Activated T-helper 17 cell treated with anti-CD3 and anti-CD28 coated beads, Interleukin-2, amount 50 U/mL, for 72 hours (primary cell): Measurements from ENCODE around the gene SGSH. TPM values are rescaled to one million over a fixed set of nuclear protein-coding genes. Genes with fewer than 3 reads are reported as not detected.

Experiments used
- ATAC-seq: fragments of 150-1000 bp; cut with Tn5 transposase; replicated peaks from 2 replicates; pipeline ENCODE4 v1.10.0; 2021; ENCODE audit warnings: mild to moderate bottlenecking, moderate library complexity
- H3K27ac Mint-ChIP-seq: one replicate; pipeline ENCODE4 v1.8.0; 2022; ENCODE audit warnings: mixed read lengths
- H3K27me3 Mint-ChIP-seq: one replicate; pipeline ENCODE4 v1.8.0; 2022; ENCODE audit warnings: mixed read lengths
- H3K36me3 Mint-ChIP-seq: one replicate; pipeline ENCODE4 v1.8.0; 2022; ENCODE audit warnings: low read depth, mild to moderate bottlenecking, mixed read lengths
- H3K4me1 Mint-ChIP-seq: one replicate; pipeline ENCODE4 v1.8.0; 2022; ENCODE audit warnings: mixed read lengths
- H3K4me3 Mint-ChIP-seq: one replicate; pipeline ENCODE4 v1.8.0; 2022; ENCODE audit warnings: mild to moderate bottlenecking, mixed read lengths
- H3K9me3 Mint-ChIP-seq: one replicate; pipeline ENCODE4 v1.8.0; 2022; ENCODE audit warnings: mixed read lengths
- total RNA-seq, 2 donors: library from RNA; stranded (reverse); gene quantifications; one replicate each; pipeline ENCODE4 v1.2.3, GENCODE V29; 2022

SGSH gene
- total RNA-seq, 2 donors from 2014 or later = 45.7 to 63.6 TPM

DNA sequence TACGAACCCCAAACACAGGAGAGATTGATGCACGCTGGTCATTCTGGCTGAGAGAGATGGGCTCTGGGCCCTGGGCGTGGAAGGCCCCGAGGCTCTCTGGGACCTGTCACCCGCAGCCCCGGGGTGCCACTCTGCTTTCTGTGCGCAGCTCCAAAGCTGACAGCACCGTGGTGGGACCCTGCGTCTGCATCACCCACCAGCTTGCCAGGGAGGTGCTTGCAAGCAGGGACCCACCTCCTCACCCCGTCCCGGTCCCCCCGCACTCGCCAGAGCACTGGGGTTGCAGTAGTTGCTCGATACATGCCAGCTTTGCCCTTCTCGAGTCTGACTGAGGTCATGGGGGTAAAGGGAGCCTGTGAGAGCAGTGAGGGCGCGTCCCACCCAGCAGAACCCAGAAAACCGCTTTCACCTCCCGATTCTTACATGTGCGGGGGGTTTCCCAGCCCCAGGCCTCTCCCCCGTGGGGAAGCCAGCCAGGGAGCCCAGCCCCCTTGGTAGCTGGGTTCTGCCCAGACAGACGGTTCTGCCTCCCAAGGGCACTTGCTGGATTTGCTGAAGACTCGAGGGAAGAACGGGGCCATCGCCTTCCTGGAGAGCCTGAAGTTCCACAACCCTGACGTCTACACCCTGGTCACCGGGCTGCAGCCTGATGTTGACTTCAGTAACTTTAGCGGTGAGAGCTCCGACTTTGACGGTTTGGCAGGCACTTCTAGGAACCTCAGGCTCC, 37.9 kb downstream of the SGSH start:
- Mint-ChIP-seq H3K9me3 (no peaks in the 10 kb centered on the region), H3K4me1 (no peaks in the 10 kb centered on the region), H3K27ac (no peak overlapping the region), H3K27me3 (no peaks in the 10 kb centered on the region), H3K36me3 (no peaks in the 10 kb centered on the region), H3K4me3 (no peak overlapping the region)
- no peak for ATAC-seq

DNA sequence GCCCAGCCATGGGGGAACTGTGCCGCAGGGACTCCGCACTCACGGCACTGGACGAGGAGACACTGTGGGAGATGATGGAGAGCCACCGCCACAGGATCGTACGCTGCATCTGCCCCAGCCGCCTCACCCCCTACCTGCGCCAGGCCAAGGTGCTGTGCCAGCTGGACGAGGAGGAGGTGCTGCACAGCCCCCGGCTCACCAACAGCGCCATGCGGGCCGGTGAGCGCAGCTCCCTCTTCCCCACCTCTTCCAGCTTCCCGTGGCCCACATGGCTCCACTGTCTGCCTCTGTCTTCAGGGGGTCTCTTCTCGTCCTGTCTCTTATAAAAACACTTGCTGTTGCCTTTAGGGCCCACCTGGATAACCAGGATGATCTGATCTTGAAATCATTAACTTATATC, 38.7 kb downstream of the SGSH start:
- H3K27me3 Mint-ChIP-seq = no peaks in the 10 kb centered on the region
- no peaks in the 10 kb centered on the region for H3K9me3 Mint-ChIP-seq
- ATAC-seq = no peak
- no peak overlapping the region for H3K27ac Mint-ChIP-seq
- no peak overlapping the region for H3K4me3 Mint-ChIP-seq
- H3K4me1 Mint-ChIP-seq = no peaks in the 10 kb centered on the region
- no peaks in the 10 kb centered on the region for H3K36me3 Mint-ChIP-seq

DNA sequence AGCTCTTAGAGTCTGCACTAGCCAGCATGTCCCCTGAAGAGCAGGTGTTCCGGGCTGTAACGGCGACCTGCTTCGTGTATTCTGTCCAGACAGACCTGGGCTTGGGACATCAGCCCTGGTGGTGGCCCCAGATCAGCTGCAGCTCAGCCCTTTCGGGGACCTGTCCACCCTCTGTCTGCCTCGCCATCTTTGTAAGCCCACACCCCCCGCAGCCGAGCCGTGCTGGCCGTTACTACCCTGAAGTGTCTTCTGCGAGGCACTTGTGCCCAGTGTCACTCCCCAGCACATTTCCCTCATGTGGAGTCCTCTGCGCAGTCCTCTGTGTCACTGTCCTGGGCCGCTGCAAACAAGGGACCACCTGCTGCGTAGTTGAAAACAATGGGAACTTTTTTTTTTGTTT, 39.9 kb downstream of the SGSH start:
- Mint-ChIP-seq H3K9me3 (no peaks in the 10 kb centered on the region), H3K4me1 (no peaks in the 10 kb centered on the region), H3K4me3 (no peak overlapping the region), H3K27me3 (no peaks in the 10 kb centered on the region), H3K27ac (no peak overlapping the region), H3K36me3 (no peaks in the 10 kb centered on the region)
- ATAC-seq = no peak

DNA sequence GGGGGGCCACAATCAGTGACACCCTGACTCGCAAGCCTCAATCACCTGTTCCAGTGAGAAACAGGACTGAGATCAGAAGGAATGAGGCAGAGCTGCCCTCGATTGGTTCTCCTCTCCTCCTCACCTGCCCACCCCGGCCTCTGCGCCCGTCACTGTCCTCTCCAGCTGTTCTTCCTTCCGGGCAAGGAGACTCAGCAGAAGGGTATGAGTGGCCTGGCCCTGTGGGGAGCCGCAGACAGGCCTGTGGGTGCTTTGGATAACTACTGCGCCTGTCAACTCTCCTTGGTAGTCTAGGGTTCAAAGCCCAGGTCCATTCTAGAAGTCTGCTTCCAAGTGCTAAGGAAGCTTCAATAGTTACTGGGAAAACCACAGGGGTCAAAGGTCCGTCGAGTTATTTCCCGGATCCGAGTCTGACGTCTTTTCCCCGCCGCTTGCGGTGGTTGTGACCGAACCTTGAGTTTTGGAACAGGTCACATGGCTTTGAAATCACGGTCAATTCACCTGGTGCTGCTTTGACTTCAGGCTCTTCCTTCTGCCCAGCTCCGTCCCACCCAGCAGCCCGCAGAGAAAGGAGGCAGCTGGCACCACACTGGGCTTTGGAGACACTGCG, 42.0 kb downstream of the SGSH start:
- ATAC-seq = no peak
- Mint-ChIP-seq H3K36me3 (no peaks in the 10 kb centered on the region), H3K9me3 (no peaks in the 10 kb centered on the region), H3K4me3 (no peak overlapping the region), H3K4me1 (no peaks in the 10 kb centered on the region), H3K27me3 (no peaks in the 10 kb centered on the region), H3K27ac (no peak overlapping the region)

DNA sequence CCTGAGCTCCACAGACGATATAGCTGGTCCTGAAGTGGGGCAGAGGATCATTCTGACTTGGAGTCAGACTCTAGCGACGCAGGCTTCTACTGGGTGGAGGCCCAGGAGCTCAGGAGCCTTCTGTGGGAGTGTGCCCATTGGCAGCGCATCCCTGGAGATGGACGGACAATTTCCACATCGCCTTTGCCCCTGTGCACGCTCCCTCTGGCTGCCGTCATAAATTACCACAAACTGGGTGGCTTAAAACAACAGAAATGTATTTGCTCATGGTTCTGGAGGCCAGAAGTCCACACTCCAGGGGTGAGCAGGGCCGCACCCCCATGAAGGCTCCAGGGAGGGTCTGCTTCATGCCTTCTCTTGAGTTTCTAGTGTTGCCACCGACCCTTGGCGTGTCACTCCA, 43.4 kb downstream of the SGSH start:
- H3K27ac Mint-ChIP-seq = no peak overlapping the region

DNA sequence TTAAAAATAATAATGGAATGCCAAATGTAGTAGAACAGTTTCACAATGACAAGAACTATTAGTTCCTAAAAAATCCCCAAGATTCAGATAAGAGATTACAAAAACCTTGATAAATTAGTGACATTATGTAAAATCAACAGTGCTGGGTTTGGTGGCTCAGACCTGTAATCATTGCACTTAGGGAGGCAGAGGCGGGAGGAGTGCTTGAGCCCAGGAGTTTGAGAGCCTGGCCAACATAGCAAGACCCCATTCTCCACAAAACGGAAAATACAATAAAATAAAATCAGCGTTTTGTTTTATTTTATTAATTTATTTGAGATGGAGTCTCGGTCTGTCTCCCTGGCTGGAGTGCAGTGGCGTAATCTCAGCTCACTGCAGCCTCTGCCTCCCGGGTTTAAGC, 46.2 kb downstream of the SGSH start:
- no peak for ATAC-seq
- H3K4me3 Mint-ChIP-seq = no peak overlapping the region

More for the DNA sequence above, 43.4 kb downstream of the SGSH start:
- H3K36me3 Mint-ChIP-seq = no peaks in the 10 kb centered on the region
- H3K4me3 Mint-ChIP-seq = no peak overlapping the region
- H3K9me3 Mint-ChIP-seq = no peaks in the 10 kb centered on the region
- H3K27me3 Mint-ChIP-seq = no peaks in the 10 kb centered on the region
- no peaks in the 10 kb centered on the region for H3K4me1 Mint-ChIP-seq
- ATAC-seq = no peak

DNA sequence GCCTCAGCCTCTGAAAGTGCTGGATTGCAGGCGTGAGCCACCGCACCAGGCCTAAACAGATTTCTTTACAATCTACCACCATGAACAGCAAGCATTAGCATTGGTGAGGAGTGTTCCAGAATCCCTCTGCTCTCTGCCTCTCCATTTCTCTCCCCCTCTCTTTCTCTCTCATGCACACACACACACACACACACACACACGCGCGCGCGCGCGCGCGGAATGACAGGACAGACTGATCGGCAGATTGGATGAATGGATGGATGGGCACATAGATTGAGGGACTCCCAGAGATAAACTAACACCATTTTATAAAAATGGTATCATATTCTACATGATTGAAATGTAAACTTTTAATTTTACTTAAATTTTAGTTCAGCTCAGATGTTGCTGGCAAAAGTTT, 47.0 kb downstream of the SGSH start:
- ATAC-seq = no peak
- Mint-ChIP-seq H3K27ac (no peak overlapping the region), H3K9me3 (no peaks in the 10 kb centered on the region), H3K27me3 (peaks cover 10% of the 10 kb centered on the region), H3K4me3 (no peak overlapping the region), H3K4me1 (no peaks in the 10 kb centered on the region), H3K36me3 (no peaks in the 10 kb centered on the region)

More for the DNA sequence above, 46.2 kb downstream of the SGSH start:
- no peaks in the 10 kb centered on the region for H3K9me3 Mint-ChIP-seq
- no peak overlapping the region for H3K27ac Mint-ChIP-seq
- no peaks in the 10 kb centered on the region for H3K4me1 Mint-ChIP-seq
- H3K27me3 Mint-ChIP-seq = peaks cover 8% of the 10 kb centered on the region
- no peaks in the 10 kb centered on the region for H3K36me3 Mint-ChIP-seq

DNA sequence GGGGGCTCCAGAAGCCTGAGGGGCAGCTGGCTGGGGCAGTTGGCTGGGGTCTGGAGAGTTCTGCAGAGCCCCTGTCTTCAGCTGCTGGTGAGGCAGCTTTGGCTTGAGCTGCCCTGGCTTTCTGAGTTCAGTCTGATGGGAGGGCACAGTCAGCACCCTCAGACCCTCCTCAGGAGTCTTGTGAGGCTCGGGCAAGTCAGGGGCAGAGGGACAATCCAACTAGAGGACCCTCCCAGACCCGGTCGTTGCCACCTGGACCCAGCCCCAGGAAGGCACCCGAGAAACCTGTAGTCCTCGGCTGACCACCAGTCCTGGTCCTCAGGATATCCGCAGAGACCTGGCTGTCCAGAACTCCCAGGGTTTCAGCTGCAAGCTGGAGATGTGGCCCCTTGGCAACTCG, 48.5 kb downstream of the SGSH start:
- no peaks in the 10 kb centered on the region for H3K4me1 Mint-ChIP-seq
- H3K27ac Mint-ChIP-seq = no peak overlapping the region
- H3K9me3 Mint-ChIP-seq = no peaks in the 10 kb centered on the region
- no peak overlapping the region for H3K4me3 Mint-ChIP-seq
- peaks cover 10% of the 10 kb centered on the region for H3K27me3 Mint-ChIP-seq
- H3K36me3 Mint-ChIP-seq = no peaks in the 10 kb centered on the region
- no peak for ATAC-seq

DNA sequence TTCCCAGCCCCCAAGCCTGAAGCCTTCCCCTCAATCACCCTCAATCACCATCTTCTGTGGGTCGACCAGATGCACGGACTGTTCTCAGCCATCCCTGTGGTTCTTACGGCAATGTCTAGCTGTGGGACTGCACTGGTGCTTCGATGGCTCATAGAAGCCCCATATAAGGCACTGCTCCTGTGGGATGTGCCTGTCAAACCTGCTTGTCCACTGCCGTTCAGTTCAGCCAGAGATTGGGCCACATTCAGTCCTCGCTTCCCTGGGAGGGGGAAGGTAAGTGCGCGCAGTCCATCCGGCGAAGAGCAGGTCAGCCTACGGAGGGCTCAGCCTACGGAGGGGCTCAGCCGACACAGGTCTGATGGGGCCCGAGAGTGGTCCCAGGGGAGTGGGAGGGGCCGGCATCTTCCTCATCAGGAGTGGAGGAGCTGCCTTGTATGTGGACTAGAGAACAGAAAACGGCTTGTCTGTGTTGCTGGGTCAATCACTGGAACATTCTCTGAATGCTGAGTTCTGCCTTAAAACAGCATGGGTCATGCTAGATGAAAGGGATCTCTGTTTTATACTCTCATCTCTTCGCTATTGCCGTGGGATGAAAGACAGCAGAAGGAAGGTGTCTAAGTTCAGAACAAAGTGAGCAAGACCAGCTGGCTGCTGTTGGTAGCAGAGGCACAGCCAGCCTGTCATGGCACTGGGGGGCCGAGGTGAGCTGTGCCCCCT, 50.2 kb downstream of the SGSH start, which contains the start of gene CARD14:
Gene CARD14, plus strand, starts transcription at position 247 of the 717 bp plus-strand sequence. CDS start 11,409 bp downstream, outside the sequence.
- Mint-ChIP-seq H3K4me3 (no peak within 1 kb of the TSS), H3K27me3 (peaks cover 10% of the 10 kb centered on the region), H3K36me3 (no peaks in the 10 kb centered on the region), H3K4me1 (no peaks in the 10 kb centered on the region), H3K27ac (no peak within 1 kb of the TSS), H3K9me3 (no peaks in the 10 kb centered on the region)
- ATAC-seq = no peak

DNA sequence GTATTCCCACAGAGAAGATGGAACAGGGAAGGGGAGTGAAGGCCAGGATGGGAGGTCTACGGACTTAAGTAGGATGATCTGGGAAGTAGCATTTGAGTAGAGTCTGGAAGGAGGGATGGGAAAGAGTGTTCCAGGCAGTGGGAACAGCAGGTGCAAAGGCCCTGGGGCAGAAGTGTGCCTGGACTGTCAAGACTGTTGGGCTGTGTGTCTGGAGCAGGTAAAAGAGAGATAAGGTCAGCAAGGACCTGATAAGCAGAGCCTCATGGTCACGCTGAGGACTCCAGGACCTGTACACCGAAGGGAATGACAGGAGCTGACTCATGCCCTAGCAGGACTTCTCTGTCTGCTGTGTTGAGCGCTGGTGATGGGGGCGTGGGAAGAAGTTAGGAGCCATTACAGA, 51.0 kb downstream of the SGSH start:
- H3K4me1 Mint-ChIP-seq = no peaks in the 10 kb centered on the region
- no peaks in the 10 kb centered on the region for H3K9me3 Mint-ChIP-seq
- peaks cover 13% of the 10 kb centered on the region for H3K27me3 Mint-ChIP-seq
- H3K4me3 Mint-ChIP-seq = no peak overlapping the region
- no peaks in the 10 kb centered on the region for H3K36me3 Mint-ChIP-seq
- no peak for ATAC-seq
- H3K27ac Mint-ChIP-seq = no peak overlapping the region

DNA sequence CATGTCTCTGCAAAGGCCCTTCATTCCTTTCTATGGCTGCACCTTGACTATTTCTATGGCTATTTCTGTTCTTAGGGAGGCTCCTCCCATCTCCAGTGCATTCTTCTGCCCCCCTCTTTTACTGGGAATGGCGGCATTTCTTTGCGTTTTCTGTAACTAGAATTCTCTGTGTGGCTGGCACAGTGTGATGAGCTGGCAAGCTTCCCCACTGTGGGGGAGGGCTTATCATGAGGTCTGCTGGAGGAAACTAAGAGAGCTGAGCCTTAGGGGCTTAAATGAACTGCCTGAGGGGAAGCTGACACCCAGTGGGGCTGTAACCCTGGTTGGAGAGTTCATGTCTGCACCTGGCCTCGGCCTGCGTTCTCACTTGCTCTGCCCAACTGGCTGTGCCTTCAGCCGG, 51.8 kb downstream of the SGSH start:
- H3K27ac Mint-ChIP-seq = no peak overlapping the region
- H3K4me3 Mint-ChIP-seq = no peak overlapping the region
- no peak for ATAC-seq
- H3K36me3 Mint-ChIP-seq = no peaks in the 10 kb centered on the region
- no peaks in the 10 kb centered on the region for H3K4me1 Mint-ChIP-seq
- H3K9me3 Mint-ChIP-seq = no peaks in the 10 kb centered on the region
- H3K27me3 Mint-ChIP-seq = peaks cover 14% of the 10 kb centered on the region

DNA sequence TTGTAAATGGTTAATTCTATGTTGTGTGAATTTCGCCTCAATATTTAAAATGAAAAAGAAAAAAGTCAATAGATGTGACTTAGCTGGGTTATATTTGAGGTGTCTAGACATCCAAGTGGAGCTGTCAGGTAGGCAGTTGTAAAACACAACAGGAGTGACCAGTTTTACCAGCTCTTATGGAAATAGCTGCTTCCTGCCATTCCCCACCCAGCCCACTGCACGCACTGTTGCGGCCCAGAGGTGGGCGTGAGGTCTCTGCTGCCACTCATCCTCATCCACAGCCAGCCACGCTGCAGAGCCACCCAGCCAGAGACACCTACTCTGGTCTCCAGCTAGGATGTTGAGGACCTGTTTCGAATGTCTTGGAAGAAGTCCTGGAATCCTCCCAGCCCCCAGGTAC, 53.7 kb downstream of the SGSH start:
- H3K36me3 Mint-ChIP-seq = no peaks in the 10 kb centered on the region
- H3K4me1 Mint-ChIP-seq = no peaks in the 10 kb centered on the region
- no peaks in the 10 kb centered on the region for H3K9me3 Mint-ChIP-seq
- no peak for ATAC-seq
- peaks cover 14% of the 10 kb centered on the region for H3K27me3 Mint-ChIP-seq
- no peak overlapping the region for H3K27ac Mint-ChIP-seq
- no peak overlapping the region for H3K4me3 Mint-ChIP-seq

DNA sequence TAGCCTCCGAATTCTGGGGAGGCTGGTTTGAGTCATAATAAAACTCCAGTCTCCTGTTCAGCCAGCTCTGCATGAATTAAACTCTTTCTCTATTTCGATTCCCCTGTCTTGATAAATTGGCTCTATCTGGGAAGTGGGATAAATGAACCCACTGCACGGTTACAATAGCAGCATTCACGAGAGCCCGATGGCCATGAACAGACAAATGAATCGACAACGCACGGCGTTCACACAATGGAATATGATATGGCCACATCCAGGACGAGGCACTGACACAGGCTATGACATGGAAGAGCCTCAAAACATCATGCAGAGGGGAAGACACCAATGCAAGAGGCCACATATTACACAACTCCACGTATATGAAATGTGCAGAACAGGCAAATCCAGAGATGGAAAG, 55.9 kb downstream of the SGSH start:
- H3K4me3 Mint-ChIP-seq = no peak overlapping the region
- peaks cover 27% of the 10 kb centered on the region for H3K27me3 Mint-ChIP-seq
- ATAC-seq = no peak
- no peak overlapping the region for H3K27ac Mint-ChIP-seq
- H3K36me3 Mint-ChIP-seq = no peaks in the 10 kb centered on the region
- no peaks in the 10 kb centered on the region for H3K4me1 Mint-ChIP-seq
- H3K9me3 Mint-ChIP-seq = no peaks in the 10 kb centered on the region

DNA sequence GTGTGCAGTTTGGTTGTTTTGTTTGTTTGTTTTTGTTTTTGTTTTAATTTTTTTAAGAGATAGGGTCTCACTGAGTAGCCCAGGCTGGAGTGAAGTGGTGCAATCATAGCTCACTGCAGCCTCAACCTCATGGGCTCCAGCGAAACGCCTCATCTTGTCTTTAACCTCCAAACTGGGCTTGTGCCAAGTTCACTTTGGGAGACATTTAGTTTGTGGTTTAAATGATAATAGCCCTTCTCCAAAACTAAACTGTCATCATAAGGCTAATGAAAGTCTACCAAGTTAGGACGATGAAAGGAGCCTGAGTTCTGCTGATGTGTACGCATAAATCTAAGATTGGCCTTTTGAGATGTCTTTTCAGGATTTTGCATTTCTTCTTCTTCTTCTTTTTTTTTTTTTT, 56.8 kb downstream of the SGSH start:
- no peaks in the 10 kb centered on the region for H3K4me1 Mint-ChIP-seq
- no peak for ATAC-seq
- no peak overlapping the region for H3K4me3 Mint-ChIP-seq
- H3K27ac Mint-ChIP-seq = no peak overlapping the region
- no peaks in the 10 kb centered on the region for H3K36me3 Mint-ChIP-seq
- no peaks in the 10 kb centered on the region for H3K9me3 Mint-ChIP-seq
- peaks cover 22% of the 10 kb centered on the region for H3K27me3 Mint-ChIP-seq

DNA sequence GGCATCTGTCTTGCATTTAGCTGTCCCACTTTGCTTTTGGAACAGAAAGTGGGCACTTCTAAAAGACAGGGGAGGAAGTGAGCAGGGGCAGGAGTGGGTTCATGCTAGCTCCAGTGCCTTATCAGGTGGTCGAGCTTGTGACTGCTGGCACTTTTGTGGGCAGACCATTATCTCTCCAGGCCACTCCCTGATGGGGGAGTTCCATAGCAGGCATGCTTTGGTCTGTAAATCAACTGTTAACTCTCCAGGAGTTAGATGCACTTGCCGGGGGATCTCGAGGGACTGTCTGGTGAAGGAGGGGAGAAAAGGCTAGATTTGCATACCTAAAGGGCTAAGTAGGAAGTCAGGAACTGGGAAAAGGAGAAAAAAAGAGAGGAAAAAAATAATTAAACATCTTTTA, 59.6 kb downstream of the SGSH start:
- no peaks in the 10 kb centered on the region for H3K4me1 Mint-ChIP-seq
- no peak overlapping the region for H3K27ac Mint-ChIP-seq

More for the DNA sequence above, 59.6 kb downstream of the SGSH start:
- Mint-ChIP-seq H3K27me3 (peaks cover 22% of the 10 kb centered on the region), H3K9me3 (peaks cover 5% of the 10 kb centered on the region), H3K36me3 (no peaks in the 10 kb centered on the region), H3K4me3 (no peak overlapping the region)
- ATAC-seq = no peak
